Embryonic facial prominence (tissue), 1 donor: ENCODE measurements around the gene NEK11.
"Not testable (repeated sequence)": the region's sequence is repeated elsewhere in the genome, so short reads cannot be mapped to it uniquely, and the experiment has no call there.

Experiments used
- DNase-seq: peaks from one replicate; pipeline ENCODE4 v3.0.0-alpha.2; 2016; ENCODE audit errors: extremely low spot score

NEK11 gene

GRCh38 chr3:131042271-131042985 lies 15.8 kb downstream of the NEK11 start:
- DNase-seq = not testable (repeated sequence)

DNA sequence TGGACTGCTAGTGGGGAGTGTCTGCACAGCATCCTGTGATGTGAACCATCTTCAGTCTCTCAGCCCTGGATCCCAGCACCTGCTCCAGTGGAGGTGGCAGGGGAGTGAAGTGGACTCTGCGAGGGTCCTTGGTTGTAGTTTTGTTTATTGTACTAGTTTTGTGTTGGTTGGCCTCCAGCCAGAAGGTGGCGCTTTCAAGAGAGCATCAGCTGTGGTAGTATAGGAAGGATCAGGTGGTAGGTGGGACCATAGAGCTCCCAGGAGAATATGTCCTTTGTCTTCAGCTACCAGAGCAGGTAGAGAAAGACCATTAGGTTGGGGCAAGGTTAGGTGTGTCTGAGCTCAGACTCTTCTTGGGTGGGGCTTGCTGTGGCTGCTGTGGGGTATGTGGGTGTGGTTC lies 20.9 kb downstream of the NEK11 start:
- no peak for DNase-seq

- no peak for DNase-seq
These were observed 21.4 kb downstream of the NEK11 start for GRCh38 chr3:131048030-131048429.

- no peak for DNase-seq
These were observed 23.3 kb downstream of the NEK11 start for GRCh38 chr3:131050001-131050400.

DNA sequence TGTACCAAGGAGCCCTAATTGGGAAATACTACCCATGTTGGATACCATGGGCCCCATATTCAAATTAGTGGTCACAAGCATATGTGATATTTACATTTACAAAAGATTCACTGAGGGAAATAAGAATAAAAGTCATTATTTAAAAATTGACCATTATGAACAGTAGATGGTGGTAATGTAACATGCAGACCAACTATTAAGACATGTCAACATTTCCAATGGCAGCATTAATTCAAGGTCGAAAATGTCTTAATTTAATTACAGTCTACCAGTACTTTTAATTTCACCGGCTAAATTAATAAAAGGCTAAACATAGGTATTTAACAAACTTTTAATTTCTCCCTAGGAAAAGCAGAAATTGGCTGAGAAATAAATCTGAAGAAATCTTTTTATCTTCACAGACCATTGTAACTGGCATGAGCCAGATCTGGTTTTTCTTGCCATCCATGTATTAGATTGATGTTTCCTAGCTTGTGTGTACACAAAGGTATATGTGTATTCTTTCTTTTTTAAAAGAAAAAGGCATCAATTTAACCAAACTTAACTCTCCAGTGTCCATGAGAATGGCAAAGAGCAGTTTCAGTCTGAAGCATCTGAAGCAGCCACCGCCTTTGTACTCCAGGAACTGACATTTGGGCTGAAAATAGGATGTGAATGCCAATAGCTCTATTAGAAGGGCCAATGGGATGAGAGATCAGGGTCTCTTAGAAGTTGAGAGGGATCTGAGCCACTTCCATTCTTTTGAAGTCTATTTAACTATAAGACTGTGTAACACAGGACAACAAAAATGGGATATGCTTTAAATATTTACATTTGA lies 26.6 kb downstream of the NEK11 start:
- DNase-seq = no peak

DNA sequence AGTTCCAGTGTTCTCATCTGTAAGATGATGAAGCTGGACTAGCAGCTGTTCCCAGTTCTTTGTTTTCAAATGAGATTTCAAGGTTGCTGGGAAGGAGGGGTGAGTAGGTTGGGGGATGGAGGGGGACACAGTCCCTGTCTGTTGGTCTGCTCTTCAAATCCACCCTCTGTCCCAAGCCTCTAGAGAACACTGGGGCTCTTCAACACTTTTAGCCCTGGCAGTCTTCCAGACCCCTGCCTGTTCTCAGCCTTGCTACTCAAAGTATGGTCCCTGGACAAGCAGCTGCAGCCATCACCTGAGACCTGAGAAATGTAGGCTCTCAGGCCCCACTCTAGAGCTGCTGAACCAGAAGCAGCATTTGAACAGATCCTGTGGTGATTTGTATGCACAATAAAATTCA lies 41.3 kb downstream of the NEK11 start:
- DNase-seq = no peak

GRCh38 chr3:131072099-131072559 lies 45.5 kb downstream of the NEK11 start:
- DNase-seq = no peak

DNA sequence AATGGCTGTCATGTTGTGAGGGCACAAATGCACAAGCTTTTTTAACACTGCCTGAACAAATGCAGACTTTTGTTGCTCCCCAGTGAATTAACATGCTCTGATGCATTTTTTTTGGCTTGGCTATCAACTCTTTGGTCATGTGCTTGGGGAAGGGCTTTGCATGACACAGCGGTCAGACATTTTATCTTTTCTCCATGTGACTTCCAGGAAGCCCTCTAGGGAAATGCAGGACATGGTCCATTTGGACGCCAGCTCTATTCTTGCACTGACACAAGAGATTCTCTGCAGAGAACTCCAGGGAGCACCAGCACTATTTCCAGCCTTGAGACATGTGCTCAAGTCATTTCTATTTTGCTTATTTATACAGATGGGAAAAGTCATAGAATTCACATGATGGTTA lies 46.2 kb downstream of the NEK11 start:
- no peak for DNase-seq

DNA sequence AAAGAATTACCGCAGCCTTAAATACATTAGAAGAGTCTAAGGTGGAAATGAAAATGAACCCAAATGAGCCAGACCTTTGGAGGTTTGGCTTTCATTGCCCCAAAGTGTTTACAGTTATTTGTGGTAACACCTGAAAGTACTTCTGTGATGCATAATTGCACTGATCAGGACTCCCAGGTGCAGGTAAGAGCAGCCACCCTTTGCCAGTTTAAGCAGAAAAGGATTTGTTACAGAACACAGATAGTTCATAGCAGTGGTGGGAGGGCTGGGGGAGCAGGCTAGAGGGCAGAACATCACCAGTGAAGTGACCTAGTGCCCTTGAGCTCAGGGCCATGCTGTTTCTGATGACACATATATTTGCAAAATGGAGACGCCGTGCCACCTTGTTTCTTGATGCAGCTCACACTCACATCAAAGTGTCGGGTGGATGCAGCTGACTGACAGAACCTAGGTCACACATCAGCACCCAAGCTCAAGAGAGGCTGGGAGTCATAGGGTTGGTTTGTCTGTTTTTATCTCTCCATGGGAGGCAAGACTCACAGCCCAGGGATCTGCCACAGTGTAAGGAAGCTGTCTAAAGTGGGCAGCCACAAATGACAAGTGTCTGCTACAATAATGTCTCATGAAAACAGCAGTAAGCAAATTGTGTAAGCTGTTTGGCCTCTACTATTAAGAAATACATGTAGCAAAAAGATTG lies 49.1 kb downstream of the NEK11 start:
- no peak for DNase-seq

- no peak for DNase-seq
These were observed 51.2 kb downstream of the NEK11 start for GRCh38 chr3:131077904-131078303.

GRCh38 chr3:131079086-131079485 lies 52.4 kb downstream of the NEK11 start:
- no peak for DNase-seq

DNA sequence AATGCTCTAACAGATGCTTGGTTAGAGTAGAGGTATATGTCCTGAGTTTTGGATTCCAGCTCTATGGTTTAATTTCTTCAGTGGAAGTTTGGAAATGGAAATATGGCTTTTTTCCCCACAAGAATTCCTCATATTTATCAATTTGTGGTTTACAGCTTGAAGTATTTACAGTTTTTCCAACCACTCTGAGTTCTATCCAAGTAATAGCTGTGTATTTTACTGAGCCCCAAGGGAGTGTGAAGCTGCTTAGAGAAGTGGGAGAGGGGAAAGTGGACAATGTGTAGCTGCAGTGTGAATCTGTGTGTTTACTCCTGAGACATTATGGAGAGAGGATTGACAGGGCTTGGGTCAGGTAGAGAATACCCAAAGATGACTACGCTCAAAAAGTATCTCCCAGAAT lies 54.5 kb downstream of the NEK11 start:
- no peak for DNase-seq

- DNase-seq = no peak
These were observed 55.6 kb downstream of the NEK11 start for GRCh38 chr3:131082246-131082645.

DNA sequence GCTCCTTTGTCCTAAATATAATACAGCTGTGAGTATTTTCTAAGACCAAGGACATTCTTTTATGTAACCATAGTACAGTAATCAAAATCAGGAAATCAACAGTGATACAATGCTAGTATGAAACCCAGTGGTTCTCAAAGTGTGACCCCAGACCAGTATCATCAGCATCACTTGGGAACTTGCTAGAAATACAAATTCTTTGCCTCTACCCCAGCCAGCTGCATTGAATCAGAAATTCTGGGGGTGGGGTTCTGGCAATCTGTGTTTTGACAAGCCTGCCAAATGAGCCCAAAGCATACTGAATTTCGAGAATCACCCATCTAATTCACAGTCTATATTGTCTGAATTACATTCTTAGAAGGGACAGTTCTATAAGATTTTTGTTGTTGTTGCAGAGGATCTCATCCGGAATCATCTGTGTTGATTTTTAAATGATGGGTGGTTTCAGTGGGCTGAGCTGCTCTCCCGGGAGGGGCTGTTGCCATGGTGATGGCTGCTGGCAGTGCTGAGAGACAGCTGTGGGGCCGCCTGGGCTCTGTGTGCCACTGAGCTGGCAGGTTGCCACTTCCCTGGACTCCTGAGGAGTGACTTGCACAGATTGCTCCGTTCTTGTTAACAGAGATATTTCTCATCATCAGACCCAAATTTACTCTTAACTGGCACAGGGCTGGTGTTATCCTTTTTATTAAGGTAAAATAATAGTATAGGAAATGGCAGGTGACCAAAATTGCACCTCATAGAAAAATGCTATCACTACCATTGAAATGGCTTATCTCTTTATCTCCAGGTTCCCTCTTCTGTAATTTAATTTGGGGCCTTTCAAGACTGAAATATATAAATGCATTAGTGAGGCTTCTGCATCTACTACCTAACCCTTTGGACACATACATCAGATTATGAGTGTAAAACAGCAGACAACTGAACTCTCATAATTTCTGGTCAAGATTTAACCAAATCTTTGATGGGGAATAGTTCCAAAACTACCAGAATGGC lies 56.5 kb downstream of the NEK11 start:
- no peak for DNase-seq

- no peak for DNase-seq
These were observed 65.1 kb downstream of the NEK11 start for GRCh38 chr3:131091768-131092167.

DNA sequence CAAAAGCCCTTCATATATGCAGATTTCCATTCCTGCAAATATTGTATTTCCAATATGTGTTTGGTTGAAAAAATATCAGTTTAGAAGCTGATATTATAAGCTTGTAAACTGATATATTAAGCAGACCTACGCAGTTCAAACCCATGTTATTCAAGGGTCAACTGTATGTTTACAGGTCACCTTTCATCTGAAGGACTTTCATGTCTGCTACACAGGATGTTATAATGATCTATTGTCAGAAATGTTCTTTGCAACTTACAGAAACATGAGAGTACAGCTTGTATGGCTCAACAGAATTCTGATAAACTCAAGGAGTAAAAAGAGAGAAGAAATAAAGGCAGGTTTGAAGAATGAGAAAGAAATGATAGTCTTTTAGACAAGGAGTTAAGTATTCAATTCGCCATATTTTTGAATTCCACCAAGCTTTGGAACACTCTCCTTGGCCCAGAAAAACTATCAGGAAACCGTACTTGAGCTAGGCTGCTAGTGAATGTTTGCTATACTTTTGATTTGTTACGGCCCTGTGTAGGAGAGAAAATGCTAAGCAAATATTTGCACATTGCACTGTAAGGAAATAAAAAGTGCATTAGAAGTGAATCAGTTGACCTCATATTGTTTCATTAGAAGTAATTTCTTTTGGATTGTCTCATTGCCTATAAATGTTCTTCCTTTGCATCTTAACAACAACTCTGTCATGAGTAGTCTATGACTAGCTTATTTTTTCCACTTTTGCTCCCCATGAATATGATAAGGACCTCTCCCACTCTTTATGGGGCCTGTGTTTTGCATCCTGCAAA lies 81.2 kb downstream of the NEK11 start:
- DNase-seq = no peak

DNA sequence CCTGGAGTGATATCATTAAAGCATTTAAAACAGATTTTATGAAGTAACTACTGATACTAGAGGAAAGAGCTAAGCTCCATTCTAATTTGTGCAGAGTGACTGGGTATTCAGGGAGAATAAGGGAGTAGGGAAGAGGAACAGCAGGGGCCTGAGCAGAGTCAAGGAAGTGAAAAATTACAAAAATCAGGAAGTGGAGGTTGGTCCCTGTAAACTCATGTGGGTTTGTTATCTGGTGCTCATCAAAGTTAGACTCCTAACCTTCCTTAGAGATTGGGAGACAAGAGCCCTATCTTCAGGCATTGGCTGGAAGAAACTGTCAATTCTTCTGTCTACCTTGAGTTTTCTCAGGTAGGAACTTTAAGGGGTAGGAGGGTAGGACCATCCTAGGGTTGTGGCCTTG lies 82.5 kb downstream of the NEK11 start:
- no peak for DNase-seq

- DNase-seq = no peak
These were observed 83.4 kb downstream of the NEK11 start for GRCh38 chr3:131110087-131110486.

DNA sequence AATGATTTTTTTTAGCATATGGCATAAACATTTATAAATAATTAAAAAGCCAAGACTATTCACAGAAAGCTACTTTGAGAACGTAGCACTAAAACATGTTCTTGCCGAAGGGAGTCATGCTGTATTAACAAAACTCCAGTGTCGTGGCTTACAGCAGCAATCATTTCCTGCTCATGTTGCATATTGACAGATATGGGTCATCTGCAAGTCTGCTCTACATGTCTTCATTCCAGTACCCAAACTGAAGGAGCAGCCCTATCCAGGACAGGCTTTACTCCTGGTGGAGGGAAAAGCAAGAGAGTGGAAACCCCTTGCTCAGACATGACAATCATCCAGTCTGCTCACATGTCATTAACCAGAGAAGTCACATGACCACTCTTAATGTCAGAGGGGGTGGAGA lies 87.6 kb downstream of the NEK11 start:
- no peak for DNase-seq

GRCh38 chr3:131125684-131126083 lies 99.0 kb downstream of the NEK11 start:
- no peak for DNase-seq

DNA sequence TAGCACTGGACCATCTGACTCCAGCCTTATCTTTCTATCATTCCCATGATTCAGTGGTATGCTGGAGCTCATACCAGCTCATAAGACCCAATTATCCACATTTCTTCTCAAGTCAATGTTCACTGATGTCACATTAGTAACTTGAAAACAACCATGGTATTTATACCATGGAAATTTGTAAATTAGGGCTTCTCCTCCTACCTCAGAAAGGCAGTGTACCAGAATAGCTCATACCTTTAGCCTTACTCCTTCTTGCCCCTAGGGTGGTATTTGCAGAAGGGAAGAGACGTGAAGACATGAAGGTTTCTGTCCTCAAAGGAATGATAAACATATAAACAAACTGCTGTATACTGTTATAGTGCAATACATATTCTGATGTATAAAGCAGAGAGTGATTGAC lies 114.2 kb downstream of the NEK11 start:
- DNase-seq = no peak
